Caco-2 (cell line): ENCODE measurements around the gene CHMP6. TPM values are rescaled to one million over a fixed set of nuclear protein-coding genes. Genes with fewer than 3 reads are reported as not detected.
A peak's percentile ranks its signal among the peaks of the same experiment; 100 is the strongest.

Experiments
- BruUV-seq: library from RNA; stranded (reverse); fragments of 400-500 nt; replicated peaks from 2 replicates; lab custom pipeline; 2021; lab: Mats Ljungman, UMichigan
- CTCF ChIA-PET: fragments of 300-600 bp; sonication (Branson Sonifier 250); formaldehyde crosslinking; loops from one replicate; lab custom pipeline; 2022; ENCODE audit warnings: antibody characterized with exemption; lab: Charles Lee
- POLR2A ChIA-PET: fragments of 300-600 bp; sonication (Branson Sonifier 250); formaldehyde crosslinking; loops from one replicate; lab custom pipeline; 2022; ENCODE audit warnings: antibody characterized with exemption; lab: Charles Lee
- DNase-seq, 2 experiments: peaks; one replicate each; pipeline versions ENCODE4 v3.0.0 to v3.0.0-alpha.2; 2020 to 2022
- H3K27me3 ChIP-seq: replicated peaks from 2 replicates; pipeline ENCODE4 v1.6.0; 2011; ENCODE audit warnings: low read length; ENCODE audit not compliant: control insufficient read depth, insufficient read depth
- H3K36me3 ChIP-seq: 2 replicates; pipeline ENCODE4 v1.5.1; 2011; ENCODE audit warnings: low read length; ENCODE audit not compliant: control insufficient read depth, insufficient read depth
- H3K4me1 ChIP-seq: fragments of 250-450 bp; sonication (Bioruptor Pico); 2 replicates; pipeline ENCODE4 v1.5.1; 2020; ENCODE audit warnings: mild to moderate bottlenecking
- H3K4me3 ChIP-seq: 2 replicates; pipeline ENCODE4 v1.5.1; 2011; ENCODE audit warnings: low read depth, mild to moderate bottlenecking, control low read depth, low read length
- H3K9me3 ChIP-seq: fragments of 250-450 bp; sonication (Bioruptor Pico); 2 replicates; pipeline ENCODE4 v1.5.1; 2020; ENCODE audit warnings: mild to moderate bottlenecking, moderate library complexity
- H3K27ac Mint-ChIP-seq: one replicate; pipeline ENCODE4 v1.8.0; 2022; ENCODE audit warnings: mixed read lengths; ENCODE audit not compliant: unreplicated experiment
- H3K27me3 Mint-ChIP-seq: one replicate; pipeline ENCODE4 v1.8.0; 2022; ENCODE audit warnings: mixed read lengths; ENCODE audit not compliant: insufficient read depth, unreplicated experiment
- H3K36me3 Mint-ChIP-seq: one replicate; pipeline ENCODE4 v1.8.0; 2022; ENCODE audit warnings: mild to moderate bottlenecking, mixed read lengths; ENCODE audit not compliant: insufficient read depth, unreplicated experiment
- H3K4me1 Mint-ChIP-seq: one replicate; pipeline ENCODE4 v1.8.0; 2022; ENCODE audit warnings: low read depth, mixed read lengths; ENCODE audit not compliant: unreplicated experiment
- H3K4me3 Mint-ChIP-seq: one replicate; pipeline ENCODE4 v1.8.0; 2022; ENCODE audit warnings: mild to moderate bottlenecking, moderate library complexity, mixed read lengths; ENCODE audit not compliant: unreplicated experiment
- H3K9me3 Mint-ChIP-seq: one replicate; pipeline ENCODE4 v1.8.0; 2022; ENCODE audit warnings: mixed read lengths; ENCODE audit not compliant: unreplicated experiment
- intact Hi-C: fragments of 100-400 bp; cut with micrococcal nuclease; formaldehyde crosslinking; loops from one replicate; pipeline ENCODE4 v1.10.0; 2022; ENCODE audit not compliant: unreplicated experiment
- total RNA-seq: library from RNA; stranded (reverse); gene quantifications from 2 replicates; pipeline ENCODE4 v1.2.3, GENCODE V29; 2022
- TF ChIP-seq, protein P1 (sequence below), 2 experiments: fragments of 200-600 bp in 1 of 2; IDR thresholded peaks; 1 replicate in 1 of 2; 2 replicates in 1 of 2; pipeline versions ENCODE4 v1.5.1 to v1.8.0; 2011 to 2022; ENCODE audit warnings: antibody characterized with exemption in 1 of 2, control low read depth in 1 of 2, inconsistent platforms in 1 of 2, low read depth in 1 of 2, low read length in 1 of 2, mild to moderate bottlenecking in 1 of 2, moderate library complexity in 1 of 2; ENCODE audit not compliant: insufficient read depth in 1 of 2, severe bottlenecking in 1 of 2, unreplicated experiment in 1 of 2

Gene CHMP6
- total RNA-seq, 1 experiment from 2014 or later, result 23.2 TPM

DNA sequence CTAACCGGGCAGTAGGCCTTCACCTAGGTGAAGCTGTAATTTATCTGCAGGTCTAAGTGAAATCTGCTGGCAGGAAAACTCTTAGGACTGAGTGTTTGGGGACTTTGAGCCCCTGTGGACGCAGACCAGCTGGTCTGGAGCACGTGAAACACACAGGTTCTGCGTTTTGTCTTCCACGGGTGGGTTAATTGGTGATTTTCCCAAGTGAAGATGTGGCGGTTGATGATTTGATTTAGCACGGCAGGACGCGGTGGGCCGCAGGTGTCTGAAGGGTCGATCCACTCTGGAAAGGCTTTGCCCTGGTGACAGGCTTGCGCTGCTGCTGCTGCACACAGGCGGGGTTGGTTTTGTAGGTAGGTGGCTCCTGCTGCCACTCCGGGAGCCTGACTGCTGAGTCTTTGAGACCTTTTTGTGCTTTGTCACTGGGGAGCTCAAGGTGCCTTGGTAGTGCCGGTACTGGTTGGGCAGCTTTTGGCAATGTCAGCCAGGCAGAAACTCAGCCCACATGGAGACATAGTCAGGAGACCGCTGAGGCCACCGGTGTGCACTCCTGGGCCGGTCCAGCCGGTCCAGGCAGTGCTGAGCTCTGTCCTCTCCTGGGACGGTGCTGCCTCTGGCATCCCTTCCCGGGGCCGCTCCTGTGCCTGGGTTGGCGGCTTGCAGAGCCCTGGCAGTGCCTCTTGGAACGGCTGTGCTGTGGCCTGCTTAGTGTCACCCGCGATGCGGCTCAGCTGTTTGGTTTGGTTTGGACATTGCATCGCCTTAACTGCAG lies 45.6 kb downstream of the CHMP6 start:
- intact Hi-C loops, result loop anchor here (5.0 kb wide), 1 partner anchor 185 kb away; the partner anchor contains the start of gene CEP131
- H3K27me3 Mint-ChIP-seq, result no peaks in the 10 kb centered on the region
- peak overlapping the region; percentile 79 for H3K4me3 Mint-ChIP-seq
- Histone ChIP-seq H3K9me3 (no peaks in the 10 kb centered on the region), H3K4me1 (peaks cover 62% of the 10 kb centered on the region), H3K4me3 (no peak overlapping the region), H3K27me3 (no peaks in the 10 kb centered on the region), H3K36me3 (no peaks in the 10 kb centered on the region)
- BruUV-seq, result no TSS peak
- ChIA-PET POLR2A (no interaction called here), CTCF (no interaction called here)
- peaks cover 48% of the 10 kb centered on the region for H3K4me1 Mint-ChIP-seq
- no peaks in the 10 kb centered on the region for H3K9me3 Mint-ChIP-seq
- peak overlapping the region; percentile 55 for H3K27ac Mint-ChIP-seq
- DNase-seq, result peak in 1 of 2 experiments; percentile 45
- peaks cover 52% of the 10 kb centered on the region for H3K36me3 Mint-ChIP-seq
- TF ChIP-seq, protein P1, sequence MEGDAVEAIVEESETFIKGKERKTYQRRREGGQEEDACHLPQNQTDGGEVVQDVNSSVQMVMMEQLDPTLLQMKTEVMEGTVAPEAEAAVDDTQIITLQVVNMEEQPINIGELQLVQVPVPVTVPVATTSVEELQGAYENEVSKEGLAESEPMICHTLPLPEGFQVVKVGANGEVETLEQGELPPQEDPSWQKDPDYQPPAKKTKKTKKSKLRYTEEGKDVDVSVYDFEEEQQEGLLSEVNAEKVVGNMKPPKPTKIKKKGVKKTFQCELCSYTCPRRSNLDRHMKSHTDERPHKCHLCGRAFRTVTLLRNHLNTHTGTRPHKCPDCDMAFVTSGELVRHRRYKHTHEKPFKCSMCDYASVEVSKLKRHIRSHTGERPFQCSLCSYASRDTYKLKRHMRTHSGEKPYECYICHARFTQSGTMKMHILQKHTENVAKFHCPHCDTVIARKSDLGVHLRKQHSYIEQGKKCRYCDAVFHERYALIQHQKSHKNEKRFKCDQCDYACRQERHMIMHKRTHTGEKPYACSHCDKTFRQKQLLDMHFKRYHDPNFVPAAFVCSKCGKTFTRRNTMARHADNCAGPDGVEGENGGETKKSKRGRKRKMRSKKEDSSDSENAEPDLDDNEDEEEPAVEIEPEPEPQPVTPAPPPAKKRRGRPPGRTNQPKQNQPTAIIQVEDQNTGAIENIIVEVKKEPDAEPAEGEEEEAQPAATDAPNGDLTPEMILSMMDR (IDR thresholded peaks at IDR 0.05; ENCODE audit: insufficient read depth in 1 of 2, low read depth in 1 of 2, low read length in 1 of 2, severe bottlenecking in 1 of 2, unreplicated experiment in 1 of 2), result no peak

DNA sequence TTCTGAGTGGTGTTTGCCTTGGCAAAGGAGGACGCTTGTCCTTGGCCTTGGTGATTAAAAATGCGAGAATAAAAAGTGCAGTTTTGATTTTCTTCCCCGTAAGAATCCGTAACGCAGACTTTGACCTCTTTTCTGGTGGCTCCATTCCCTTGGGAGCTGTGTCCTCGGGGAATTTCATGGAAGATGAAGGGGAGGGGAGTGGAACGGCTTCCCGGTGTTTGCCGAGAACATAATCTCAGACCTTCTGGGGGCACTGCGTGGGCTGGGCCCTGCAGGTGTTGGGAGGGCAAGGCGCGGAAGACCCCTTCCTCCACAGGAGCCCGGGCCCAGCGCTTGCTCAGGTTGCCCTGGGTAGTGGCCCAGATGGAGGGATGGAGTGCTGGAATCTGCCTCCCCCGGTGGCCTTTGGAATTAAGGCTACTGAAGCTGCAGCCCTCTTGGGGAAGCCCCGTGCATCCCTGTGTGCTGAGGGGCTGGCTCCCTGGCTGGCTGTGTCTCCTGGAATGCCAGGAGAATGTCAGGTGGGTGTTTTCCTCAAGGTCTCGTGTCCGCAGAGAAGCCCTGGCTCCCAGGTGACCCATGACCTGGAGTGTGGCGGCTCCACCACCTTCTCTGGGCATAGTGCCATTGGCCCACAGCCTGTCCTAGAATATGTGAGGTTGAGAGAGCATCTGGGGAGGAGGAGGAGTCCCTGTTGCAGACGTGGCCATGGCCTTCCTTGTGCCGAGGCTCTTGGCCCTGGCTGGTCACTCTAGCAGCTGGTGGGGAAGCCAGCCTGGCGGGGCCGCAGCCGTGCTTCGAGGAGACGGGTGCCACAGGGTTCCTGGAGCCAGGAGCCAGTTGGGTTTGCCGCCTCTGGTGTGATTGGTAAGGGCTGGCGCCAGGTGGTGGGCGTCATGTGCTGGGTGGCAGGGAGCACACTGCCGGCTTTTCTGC lies 46.4 kb downstream of the CHMP6 start:
- intact Hi-C loops, result loop anchor here (5.0 kb wide), 1 partner anchor 184 kb away; the partner anchor contains the start of gene CEP131
- Histone ChIP-seq H3K4me3 (no peak overlapping the region), H3K27me3 (no peaks in the 10 kb centered on the region), H3K9me3 (no peaks in the 10 kb centered on the region), H3K36me3 (no peaks in the 10 kb centered on the region), H3K4me1 (peaks cover 70% of the 10 kb centered on the region)
- Mint-ChIP-seq H3K36me3 (peaks cover 54% of the 10 kb centered on the region), H3K27ac (peak overlapping the region; percentile 55), H3K9me3 (no peaks in the 10 kb centered on the region), H3K4me1 (peaks cover 52% of the 10 kb centered on the region), H3K4me3 (peak overlapping the region; percentile 79), H3K27me3 (no peaks in the 10 kb centered on the region)
- POLR2A ChIA-PET, result no interaction called here
- TF ChIP-seq, protein P1 (IDR thresholded peaks at IDR 0.05; ENCODE audit: insufficient read depth in 1 of 2, low read depth in 1 of 2, low read length in 1 of 2, severe bottlenecking in 1 of 2, unreplicated experiment in 1 of 2), result no peak
- CTCF ChIA-PET, result no interaction called here
- no TSS peak for BruUV-seq
- no peak for DNase-seq

DNA sequence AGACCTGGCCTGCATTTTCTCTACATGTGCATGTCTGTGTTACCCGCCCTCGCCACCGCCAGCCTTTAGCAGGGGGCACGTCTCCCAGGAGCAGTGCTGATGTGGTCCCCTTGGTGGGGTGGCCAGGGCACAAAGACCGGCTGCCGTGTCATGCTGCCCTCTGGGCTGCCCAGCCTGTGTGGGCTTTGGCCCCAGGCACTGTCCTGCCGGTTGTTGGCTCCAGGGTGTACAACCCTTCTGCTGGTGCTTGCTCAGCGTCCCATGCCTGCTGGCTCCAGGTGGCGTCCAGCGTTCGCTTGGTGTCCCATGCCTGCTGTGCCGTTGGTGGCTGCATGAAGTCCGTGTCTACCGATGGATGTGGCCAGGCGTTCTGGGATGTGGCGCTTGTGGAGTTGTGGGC lies 47.5 kb downstream of the CHMP6 start:
- Mint-ChIP-seq H3K27ac (peak overlapping the region; percentile 96), H3K36me3 (peaks cover 64% of the 10 kb centered on the region), H3K4me3 (peak overlapping the region; percentile 45), H3K27me3 (no peaks in the 10 kb centered on the region), H3K4me1 (peaks cover 51% of the 10 kb centered on the region), H3K9me3 (no peaks in the 10 kb centered on the region)
- Histone ChIP-seq H3K36me3 (no peaks in the 10 kb centered on the region), H3K4me1 (peaks cover 77% of the 10 kb centered on the region), H3K27me3 (no peaks in the 10 kb centered on the region), H3K9me3 (no peaks in the 10 kb centered on the region), H3K4me3 (no peak overlapping the region)
- BruUV-seq, result no TSS peak
- intact Hi-C loops, result loop anchor here (5.0 kb wide), 1 partner anchor 183 kb away; the partner anchor contains the start of gene CEP131
- TF ChIP-seq, protein P1 (IDR thresholded peaks at IDR 0.05; ENCODE audit: insufficient read depth in 1 of 2, low read depth in 1 of 2, low read length in 1 of 2, severe bottlenecking in 1 of 2, unreplicated experiment in 1 of 2), result no peak
- ChIA-PET POLR2A (no interaction called here), CTCF (no interaction called here)
- no peak for DNase-seq
